ENCODE data around the gene PBX4.
A peak's percentile ranks its signal among the peaks of the same experiment; 100 is the strongest.

The PBX4 gene

GRCh38 chr19:19567391-19567790 lies 51.1 kb downstream of the PBX4 start (continued):
- TF ChIP-seq BCL6B (tag by site-specific recombination; IDR thresholded peaks at IDR 0.05) = no peak
- no peak for TF ChIP-seq ZNF416 (tag by site-specific recombination; IDR thresholded peaks at IDR 0.05)
- no peak for TF ChIP-seq ZNF658 (tag by site-specific recombination; IDR thresholded peaks at IDR 0.05)

DNA sequence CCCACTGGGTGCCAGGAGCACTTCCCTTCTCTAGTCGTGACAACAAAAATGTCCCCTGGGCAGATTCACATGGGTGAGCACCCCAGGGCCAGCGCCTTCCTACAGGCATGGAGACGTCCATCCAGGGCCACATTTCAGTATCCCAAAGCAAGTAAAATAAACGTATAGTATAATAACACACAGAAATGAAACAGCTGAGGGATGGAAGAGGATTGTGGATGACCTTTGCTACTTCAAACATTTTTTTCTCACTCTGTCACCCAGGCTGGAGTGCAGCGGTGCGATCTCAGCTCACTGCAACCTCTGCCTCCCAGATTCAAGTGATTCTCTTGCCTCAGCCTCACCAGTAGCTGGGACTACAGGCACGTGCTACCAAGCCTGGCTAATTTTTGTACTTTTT lies 52.2 kb downstream of the PBX4 start:
- H3K4me1 ChIP-seq (ENCODE audit: control insufficient read depth, insufficient read depth, low read length) = no peaks in the 10 kb centered on the region
- H3K36me3 ChIP-seq (ENCODE audit: control insufficient read depth in 2 of 2, insufficient read depth in 1 of 2, low read length in 2 of 2) = peaks cover 0 to 31% of the 10 kb centered on the region in 2 experiments; a peak in 2 of 3 replicates
- H3K9me3 ChIP-seq (ENCODE audit: control insufficient read depth, insufficient read depth, low read depth, low read length) = no peaks in the 10 kb centered on the region
- no peak for TF ChIP-seq ZNF677 (tag by site-specific recombination; IDR thresholded peaks at IDR 0.05)
- no peak for TF ChIP-seq ZNF670 (tag by site-specific recombination; IDR thresholded peaks at IDR 0.05; ENCODE audit: low read depth)
- TF ChIP-seq ZIC2 (tag by site-specific recombination; IDR thresholded peaks at IDR 0.05) = peak; percentile 32; the same call in 1 of the 2 replicates
- ChIA-PET POLR2A (no interaction called here), CTCF (interaction anchor here (1.9 kb wide), 1 partner anchor 12 kb away, joined by 9 read pairs; no protein-coding TSS in a partner anchor)
- no peak overlapping the region for H3K4me3 ChIP-seq (ENCODE audit: low read depth, low read length)
- no peak overlapping the region for H3K27ac ChIP-seq (ENCODE audit: extremely low read depth, low read depth, low read length)

DNA sequence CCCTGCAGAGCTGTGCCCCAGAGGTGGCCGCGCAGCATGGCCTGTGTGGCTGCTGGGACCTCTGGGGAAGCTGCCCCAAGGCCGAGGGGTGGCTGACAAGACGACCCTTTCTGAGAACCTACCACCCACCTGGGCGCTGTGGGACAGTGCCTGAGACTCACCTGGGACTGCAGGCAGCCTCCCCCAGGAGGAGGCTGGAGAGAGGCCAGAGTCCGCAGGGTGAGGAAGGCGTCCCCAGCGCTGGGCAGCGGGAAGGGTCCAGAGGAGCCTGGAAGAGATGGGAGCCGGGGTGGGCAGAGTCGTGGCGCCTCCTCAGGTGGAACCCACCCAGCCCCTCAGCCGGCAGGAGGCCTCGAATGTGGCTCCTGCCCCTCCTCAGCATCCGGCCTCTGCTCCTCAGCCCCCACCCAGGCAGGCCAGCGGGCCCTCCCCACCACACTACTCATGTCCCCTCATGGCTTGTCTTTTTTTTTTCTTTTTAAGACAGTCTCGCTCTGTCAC lies 55.1 kb downstream of the PBX4 start:
- TF ChIP-seq HOXC10 (CRISPR knock-in tag; IDR thresholded peaks at IDR 0.05) (no peak), ZNF76 (tag by site-specific recombination; IDR thresholded peaks at IDR 0.05; ENCODE audit: borderline replicate concordance, low read depth) (no peak), YY1 (tag by site-specific recombination; IDR thresholded peaks at IDR 0.05) (no peak), SP7 (tag by site-specific recombination; IDR thresholded peaks at IDR 0.05) (no peak), PBX3 (CRISPR knock-in tag; IDR thresholded peaks at IDR 0.05) (no peak), ZBTB1 (tag by site-specific recombination; IDR thresholded peaks at IDR 0.05) (no peak)
- TF ChIP-seq, protein P1, sequence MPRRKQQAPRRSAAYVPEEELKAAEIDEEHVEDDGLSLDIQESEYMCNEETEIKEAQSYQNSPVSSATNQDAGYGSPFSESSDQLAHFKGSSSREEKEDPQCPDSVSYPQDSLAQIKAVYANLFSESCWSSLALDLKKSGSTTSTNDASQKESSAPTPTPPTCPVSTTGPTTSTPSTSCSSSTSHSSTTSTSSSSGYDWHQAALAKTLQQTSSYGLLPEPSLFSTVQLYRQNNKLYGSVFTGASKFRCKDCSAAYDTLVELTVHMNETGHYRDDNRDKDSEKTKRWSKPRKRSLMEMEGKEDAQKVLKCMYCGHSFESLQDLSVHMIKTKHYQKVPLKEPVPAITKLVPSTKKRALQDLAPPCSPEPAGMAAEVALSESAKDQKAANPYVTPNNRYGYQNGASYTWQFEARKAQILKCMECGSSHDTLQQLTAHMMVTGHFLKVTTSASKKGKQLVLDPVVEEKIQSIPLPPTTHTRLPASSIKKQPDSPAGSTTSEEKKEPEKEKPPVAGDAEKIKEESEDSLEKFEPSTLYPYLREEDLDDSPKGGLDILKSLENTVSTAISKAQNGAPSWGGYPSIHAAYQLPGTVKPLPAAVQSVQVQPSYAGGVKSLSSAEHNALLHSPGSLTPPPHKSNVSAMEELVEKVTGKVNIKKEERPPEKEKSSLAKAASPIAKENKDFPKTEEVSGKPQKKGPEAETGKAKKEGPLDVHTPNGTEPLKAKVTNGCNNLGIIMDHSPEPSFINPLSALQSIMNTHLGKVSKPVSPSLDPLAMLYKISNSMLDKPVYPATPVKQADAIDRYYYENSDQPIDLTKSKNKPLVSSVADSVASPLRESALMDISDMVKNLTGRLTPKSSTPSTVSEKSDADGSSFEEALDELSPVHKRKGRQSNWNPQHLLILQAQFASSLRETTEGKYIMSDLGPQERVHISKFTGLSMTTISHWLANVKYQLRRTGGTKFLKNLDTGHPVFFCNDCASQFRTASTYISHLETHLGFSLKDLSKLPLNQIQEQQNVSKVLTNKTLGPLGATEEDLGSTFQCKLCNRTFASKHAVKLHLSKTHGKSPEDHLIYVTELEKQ (tag by site-specific recombination; IDR thresholded peaks at IDR 0.05; ENCODE audit: borderline replicate concordance) = no peak
- TF ChIP-seq, protein P2, sequence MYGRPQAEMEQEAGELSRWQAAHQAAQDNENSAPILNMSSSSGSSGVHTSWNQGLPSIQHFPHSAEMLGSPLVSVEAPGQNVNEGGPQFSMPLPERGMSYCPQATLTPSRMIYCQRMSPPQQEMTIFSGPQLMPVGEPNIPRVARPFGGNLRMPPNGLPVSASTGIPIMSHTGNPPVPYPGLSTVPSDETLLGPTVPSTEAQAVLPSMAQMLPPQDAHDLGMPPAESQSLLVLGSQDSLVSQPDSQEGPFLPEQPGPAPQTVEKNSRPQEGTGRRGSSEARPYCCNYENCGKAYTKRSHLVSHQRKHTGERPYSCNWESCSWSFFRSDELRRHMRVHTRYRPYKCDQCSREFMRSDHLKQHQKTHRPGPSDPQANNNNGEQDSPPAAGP (tag by site-specific recombination; IDR thresholded peaks at IDR 0.05) = no peak
- ChIA-PET POLR2A (no interaction called here), CTCF (no interaction called here)
- Histone ChIP-seq H3K27ac (ENCODE audit: extremely low read depth, low read depth, low read length) (no peak overlapping the region), H3K36me3 (ENCODE audit: control insufficient read depth in 2 of 2, insufficient read depth in 1 of 2, low read length in 2 of 2) (peaks cover 0 to 14% of the 10 kb centered on the region in 2 experiments; a peak in 2 of 3 replicates), H3K4me3 (ENCODE audit: low read depth, low read length) (no peak overlapping the region), H3K9me3 (ENCODE audit: control insufficient read depth, insufficient read depth, low read depth, low read length) (no peaks in the 10 kb centered on the region), H3K4me1 (ENCODE audit: control insufficient read depth, insufficient read depth, low read length) (no peaks in the 10 kb centered on the region)
